Subcutaneous adipose tissue (tissue), 4 donors: ENCODE results near the gene GPR39. TPM values are rescaled to one million over a fixed set of nuclear protein-coding genes. Genes with fewer than 3 reads are reported as not detected.

Source experiments
- small RNA-seq: library from RNA; depleted of rRNA; stranded (forward); fragments of <200 nt; gene quantifications from one replicate; pipeline ENCODE3, GENCODE V24; 2016
- total RNA-seq, 4 donors: library from RNA; depleted of rRNA; stranded (reverse); fragments of >200 nt; gene quantifications; one replicate each; pipeline ENCODE4 v1.1.0, GENCODE V29; 2016
- TF ChIP-seq, protein P1 (sequence below): fragments of 450-650 bp; IDR thresholded peaks from one replicate; pipeline ENCODE4 v1.5.1; 2016; ENCODE audit warnings: low read depth, mild to moderate bottlenecking, control low read depth, antibody characterized with exemption, moderate library complexity

Gene GPR39
- total RNA-seq, 4 donors from 2014 or later, result 0.34 to 1.5 (median 0.66) TPM; not detected in 1

DNA sequence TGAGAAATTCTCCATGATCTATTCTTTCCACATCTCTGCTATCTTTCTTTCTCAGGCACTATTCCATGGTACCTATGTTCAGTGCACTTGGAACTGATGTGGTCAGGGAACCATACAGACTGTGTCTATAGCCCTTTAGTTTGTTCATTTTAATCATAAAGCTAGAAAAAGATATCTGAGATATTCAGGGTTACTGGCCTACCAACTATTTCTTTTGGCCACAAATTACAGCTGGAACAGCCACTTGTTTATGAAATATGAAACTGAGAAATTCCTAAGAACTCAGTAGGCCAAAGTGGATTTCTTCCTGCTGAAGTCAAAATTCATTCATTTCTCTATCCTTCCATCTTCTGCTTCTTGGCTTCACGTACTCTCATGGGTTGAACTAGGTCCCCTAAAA is 276.2 kb downstream of the GPR39 start:
- TF ChIP-seq, protein P1, sequence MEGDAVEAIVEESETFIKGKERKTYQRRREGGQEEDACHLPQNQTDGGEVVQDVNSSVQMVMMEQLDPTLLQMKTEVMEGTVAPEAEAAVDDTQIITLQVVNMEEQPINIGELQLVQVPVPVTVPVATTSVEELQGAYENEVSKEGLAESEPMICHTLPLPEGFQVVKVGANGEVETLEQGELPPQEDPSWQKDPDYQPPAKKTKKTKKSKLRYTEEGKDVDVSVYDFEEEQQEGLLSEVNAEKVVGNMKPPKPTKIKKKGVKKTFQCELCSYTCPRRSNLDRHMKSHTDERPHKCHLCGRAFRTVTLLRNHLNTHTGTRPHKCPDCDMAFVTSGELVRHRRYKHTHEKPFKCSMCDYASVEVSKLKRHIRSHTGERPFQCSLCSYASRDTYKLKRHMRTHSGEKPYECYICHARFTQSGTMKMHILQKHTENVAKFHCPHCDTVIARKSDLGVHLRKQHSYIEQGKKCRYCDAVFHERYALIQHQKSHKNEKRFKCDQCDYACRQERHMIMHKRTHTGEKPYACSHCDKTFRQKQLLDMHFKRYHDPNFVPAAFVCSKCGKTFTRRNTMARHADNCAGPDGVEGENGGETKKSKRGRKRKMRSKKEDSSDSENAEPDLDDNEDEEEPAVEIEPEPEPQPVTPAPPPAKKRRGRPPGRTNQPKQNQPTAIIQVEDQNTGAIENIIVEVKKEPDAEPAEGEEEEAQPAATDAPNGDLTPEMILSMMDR, result no peak

Small RNA genes within 50 kb of the gene (small RNA-seq; reads per million reads assigned to genes)
- not detected for gene RNU6-175P
